Type B pancreatic cell (in vitro differentiated cells): ENCODE measurements around the gene CENPT. TPM values are rescaled to one million over a fixed set of nuclear protein-coding genes. Genes with fewer than 3 reads are reported as not detected.

Experiments used
- DNase-seq: peaks from one replicate; pipeline ENCODE4 v3.0.0; 2021; ENCODE audit warnings: mixed read lengths; ENCODE audit not compliant: unreplicated experiment; ENCODE audit errors: extremely low spot score
- H3K27ac Mint-ChIP-seq: 2 replicates; pipeline ENCODE4 v1.8.0; 2021; ENCODE audit warnings: mild to moderate bottlenecking, mixed read lengths
- H3K27me3 Mint-ChIP-seq: 2 replicates; pipeline ENCODE4 v1.8.0; 2021; ENCODE audit warnings: mixed read lengths
- H3K36me3 Mint-ChIP-seq: 2 replicates; pipeline ENCODE4 v1.8.0; 2021; ENCODE audit warnings: mixed read lengths
- H3K4me1 Mint-ChIP-seq: one replicate; pipeline ENCODE4 v1.8.0; 2021; ENCODE audit warnings: mixed read lengths; ENCODE audit not compliant: unreplicated experiment
- H3K4me3 Mint-ChIP-seq: 2 replicates; pipeline ENCODE4 v1.8.0; 2021; ENCODE audit warnings: mild to moderate bottlenecking, mixed read lengths
- H3K9me3 Mint-ChIP-seq: 2 replicates; pipeline ENCODE4 v1.8.0; 2021; ENCODE audit warnings: mixed read lengths
- total RNA-seq: library from RNA; stranded (reverse); gene quantifications from 2 replicates; pipeline ENCODE4 v1.2.1, GENCODE V29; 2021; ENCODE audit warnings: low replicate concordance
- TF ChIP-seq, protein P1 (sequence below): fragments of 200-600 bp; sonication (generic); conservative IDR thresholded peaks from 2 replicates; pipeline ENCODE4 v1.5.0; 2021; ENCODE audit warnings: antibody characterized with exemption, mild to moderate bottlenecking

The CENPT gene
- total RNA-seq, 1 donor from 2014 or later = 74.2 TPM

DNA sequence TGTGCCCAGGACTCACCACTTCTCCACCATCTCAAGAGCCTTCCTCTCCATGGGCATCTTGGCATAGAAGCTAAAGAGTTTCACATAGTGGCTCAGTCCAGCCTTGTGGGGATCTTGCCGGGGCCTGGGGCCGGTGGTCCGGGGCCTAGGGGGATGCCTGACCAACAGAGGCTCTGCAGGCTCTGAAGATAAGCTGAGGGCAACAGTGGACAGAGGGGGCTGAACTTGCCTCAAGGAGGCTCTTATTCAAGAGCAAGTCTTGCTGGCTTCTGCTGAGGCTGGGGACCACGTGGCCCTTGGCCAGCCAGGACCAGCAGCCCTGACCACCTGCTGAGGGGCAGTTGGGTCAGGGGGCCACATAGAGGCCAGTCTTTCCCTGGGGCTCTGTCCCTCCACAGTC is 18.8 kb downstream of the CENPT start:
- no peak overlapping the region for H3K27ac Mint-ChIP-seq
- no peaks in the 10 kb centered on the region for H3K27me3 Mint-ChIP-seq
- no peak for DNase-seq
- H3K9me3 Mint-ChIP-seq = no peaks in the 10 kb centered on the region
- TF ChIP-seq, protein P1, sequence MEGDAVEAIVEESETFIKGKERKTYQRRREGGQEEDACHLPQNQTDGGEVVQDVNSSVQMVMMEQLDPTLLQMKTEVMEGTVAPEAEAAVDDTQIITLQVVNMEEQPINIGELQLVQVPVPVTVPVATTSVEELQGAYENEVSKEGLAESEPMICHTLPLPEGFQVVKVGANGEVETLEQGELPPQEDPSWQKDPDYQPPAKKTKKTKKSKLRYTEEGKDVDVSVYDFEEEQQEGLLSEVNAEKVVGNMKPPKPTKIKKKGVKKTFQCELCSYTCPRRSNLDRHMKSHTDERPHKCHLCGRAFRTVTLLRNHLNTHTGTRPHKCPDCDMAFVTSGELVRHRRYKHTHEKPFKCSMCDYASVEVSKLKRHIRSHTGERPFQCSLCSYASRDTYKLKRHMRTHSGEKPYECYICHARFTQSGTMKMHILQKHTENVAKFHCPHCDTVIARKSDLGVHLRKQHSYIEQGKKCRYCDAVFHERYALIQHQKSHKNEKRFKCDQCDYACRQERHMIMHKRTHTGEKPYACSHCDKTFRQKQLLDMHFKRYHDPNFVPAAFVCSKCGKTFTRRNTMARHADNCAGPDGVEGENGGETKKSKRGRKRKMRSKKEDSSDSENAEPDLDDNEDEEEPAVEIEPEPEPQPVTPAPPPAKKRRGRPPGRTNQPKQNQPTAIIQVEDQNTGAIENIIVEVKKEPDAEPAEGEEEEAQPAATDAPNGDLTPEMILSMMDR = no peak
- peaks cover 4% of the 10 kb centered on the region for H3K36me3 Mint-ChIP-seq
- no peak overlapping the region for H3K4me3 Mint-ChIP-seq
- peaks cover 9% of the 10 kb centered on the region for H3K4me1 Mint-ChIP-seq

DNA sequence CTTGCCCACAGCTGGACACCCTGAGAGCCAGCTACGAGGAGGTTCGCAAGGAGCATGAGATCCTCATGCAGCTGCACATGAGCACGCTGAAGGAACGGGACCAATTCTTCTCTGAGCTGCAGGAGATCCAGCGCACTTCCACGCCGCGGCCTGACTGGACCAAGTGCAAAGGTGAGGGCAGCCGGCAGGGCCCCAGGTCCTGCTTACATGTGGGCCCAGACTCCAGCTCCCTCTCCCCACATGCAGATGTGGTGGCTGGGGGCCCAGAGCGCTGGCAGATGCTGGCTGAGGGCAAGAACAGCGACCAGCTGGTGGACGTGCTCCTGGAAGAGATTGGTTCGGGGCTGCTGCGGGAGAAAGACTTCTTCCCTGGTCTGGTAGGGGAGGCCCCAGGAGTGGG is 21.6 kb downstream of the CENPT start:
- Mint-ChIP-seq H3K4me3 (no peak overlapping the region), H3K4me1 (no peaks in the 10 kb centered on the region), H3K36me3 (peaks cover 4% of the 10 kb centered on the region), H3K27ac (no peak overlapping the region), H3K9me3 (no peaks in the 10 kb centered on the region), H3K27me3 (no peaks in the 10 kb centered on the region)
- DNase-seq = no peak
- TF ChIP-seq, protein P1 = no peak

DNA sequence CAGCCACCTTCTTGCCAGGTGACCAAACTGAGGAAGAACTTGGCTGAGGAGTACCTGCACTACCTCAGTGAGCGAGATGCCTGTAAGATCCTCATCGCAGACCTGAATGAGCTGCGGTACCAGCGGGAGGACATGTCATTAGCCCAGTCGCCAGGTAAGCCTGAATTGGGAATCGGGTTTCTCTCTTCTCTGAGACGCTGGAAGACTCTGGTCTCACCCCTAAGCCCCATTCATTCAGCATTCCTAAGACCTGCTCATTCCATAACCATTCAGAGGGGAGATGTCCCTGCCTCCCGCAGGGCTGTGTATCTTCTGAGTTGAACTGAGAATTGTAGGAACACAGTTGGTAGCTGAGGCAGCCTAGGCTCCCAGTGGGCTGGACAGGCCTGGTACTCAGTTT is 22.4 kb downstream of the CENPT start:
- H3K9me3 Mint-ChIP-seq = no peaks in the 10 kb centered on the region
- H3K27ac Mint-ChIP-seq = no peak overlapping the region
- H3K36me3 Mint-ChIP-seq = peaks cover 4% of the 10 kb centered on the region
- TF ChIP-seq, protein P1 = no peak
- H3K4me1 Mint-ChIP-seq = no peaks in the 10 kb centered on the region
- H3K27me3 Mint-ChIP-seq = no peaks in the 10 kb centered on the region
- H3K4me3 Mint-ChIP-seq = no peak overlapping the region
- DNase-seq = no peak

- H3K4me3 Mint-ChIP-seq = no peak overlapping the region
Observed at GRCh38 chr16:67822511-67822910, 25.0 kb downstream of the CENPT start.

DNA sequence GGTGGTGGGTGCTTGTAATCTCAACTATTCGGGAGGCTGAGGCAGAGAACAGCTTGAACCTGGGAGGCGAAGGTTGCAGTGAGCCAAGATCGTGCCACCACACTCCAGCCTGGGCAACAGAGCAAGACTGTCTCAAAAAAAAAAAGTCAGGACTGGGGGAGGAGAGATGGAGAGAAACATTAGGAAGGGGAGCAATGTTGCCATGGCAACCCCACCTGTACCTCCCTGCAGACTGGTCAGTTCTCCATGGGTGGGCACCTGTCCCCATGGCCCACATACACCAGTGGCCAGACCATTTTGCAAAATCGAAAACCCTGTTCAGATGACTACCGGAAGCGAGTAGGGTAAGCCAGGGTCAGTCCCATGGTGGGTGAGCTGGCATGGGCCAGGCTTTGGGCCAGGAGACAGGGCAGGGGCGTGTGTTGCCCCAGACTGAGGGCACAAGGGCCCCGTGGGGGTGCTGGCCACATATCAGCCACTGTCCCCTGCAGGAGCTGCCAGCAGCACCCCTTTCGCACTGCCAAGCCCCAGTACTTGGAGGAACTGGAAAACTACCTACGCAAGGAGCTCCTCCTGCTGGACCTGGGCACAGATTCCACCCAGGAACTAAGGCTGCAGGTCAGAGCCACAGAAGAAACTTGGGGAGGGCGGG is 26.8 kb downstream of the CENPT start:
- no peaks in the 10 kb centered on the region for H3K9me3 Mint-ChIP-seq
- H3K36me3 Mint-ChIP-seq = no peaks in the 10 kb centered on the region
- peaks cover 3% of the 10 kb centered on the region for H3K4me1 Mint-ChIP-seq
- H3K4me3 Mint-ChIP-seq = no peak overlapping the region
- TF ChIP-seq, protein P1 = no peak
- DNase-seq = no peak
- no peak overlapping the region for H3K27ac Mint-ChIP-seq
- H3K27me3 Mint-ChIP-seq = no peaks in the 10 kb centered on the region

More at GRCh38 chr16:67822511-67822910, 25.0 kb downstream of the CENPT start:
- Mint-ChIP-seq H3K27ac (no peak overlapping the region), H3K9me3 (no peaks in the 10 kb centered on the region), H3K4me1 (no peaks in the 10 kb centered on the region), H3K36me3 (peaks cover 4% of the 10 kb centered on the region), H3K27me3 (no peaks in the 10 kb centered on the region)
- TF ChIP-seq, protein P1 = no peak
- no peak for DNase-seq
